HepG2 (cell line): Measurements from ENCODE around the gene SMARCA4. TPM values are rescaled to one million over a fixed set of nuclear protein-coding genes. Genes with fewer than 3 reads are reported as not detected.

Experiments used
- CEBPZ ChIP-seq: IDR thresholded peaks from 2 replicates; pipeline ENCODE4 v1.6.1; 2012; ENCODE audit warnings: low read length, improper control_type of control experiment
- ELF1 ChIP-seq: sonication (generic); formaldehyde crosslinking; IDR thresholded peaks from 2 replicates; pipeline ENCODE4 v1.4.0; 2020; ENCODE audit warnings: missing genetic modification reagents
- PHF21A ChIP-seq: sonication (generic); formaldehyde crosslinking; IDR thresholded peaks from 2 replicates; pipeline ENCODE4 v1.5.0; 2020; ENCODE audit warnings: mild to moderate bottlenecking, missing genetic modification reagents
- SP1 ChIP-seq, 2 experiments: fragments of 450-650 bp in 1 of 2; sonication (generic) in 1 of 2; formaldehyde crosslinking in 1 of 2; IDR thresholded peaks; 2 replicates each; pipeline versions ENCODE4 v1.4.0 to v1.6.1; 2016 to 2020; ENCODE audit warnings: missing genetic modification reagents in 1 of 2
- ZBTB46 ChIP-seq: sonication (generic); formaldehyde crosslinking; IDR thresholded peaks from 2 replicates; pipeline ENCODE4 v1.4.0; 2020; ENCODE audit warnings: mild to moderate bottlenecking, missing genetic modification reagents, borderline replicate concordance
- ZHX1 ChIP-seq: sonication (generic); formaldehyde crosslinking; IDR thresholded peaks from 2 replicates; pipeline ENCODE4 v1.8.1; 2022; ENCODE audit warnings: low read depth, mild to moderate bottlenecking, missing genetic modification reagents
- ZNF720 ChIP-seq: sonication (generic); formaldehyde crosslinking; IDR thresholded peaks from 2 replicates; pipeline ENCODE4 v1.4.0; 2020; ENCODE audit warnings: missing genetic modification reagents
- ZNF83 ChIP-seq: sonication (generic); formaldehyde crosslinking; IDR thresholded peaks from 2 replicates; pipeline ENCODE4 v1.4.0; 2020; ENCODE audit warnings: missing genetic modification reagents, mild to moderate bottlenecking, borderline replicate concordance
- ZNF891 ChIP-seq: sonication (generic); formaldehyde crosslinking; IDR thresholded peaks from 2 replicates; pipeline ENCODE4 v1.5.0; 2020; ENCODE audit warnings: mild to moderate bottlenecking, missing genetic modification reagents
- polyA plus RNA-seq, 8 experiments: library from polyadenylated mRNA; depleted of rRNA in 3 of 8; stranded (reverse) in 7 of 8; unstranded in 1 of 8; fragments of >200 nt; fragmentation: Illumina TruSeq in 4 of 8; extraction: Trizol in 4 of 8; gene quantifications; 2 replicates each; pipeline versions ENCODE4 v1.2.1 to v1.2.3, GENCODE V29; 2011 to 2016; ENCODE audit warnings: low read depth in 4 of 8, missing spikeins in 1 of 8, mixed read lengths in 1 of 8; ENCODE audit not compliant: insufficient read depth in 1 of 8
- total RNA-seq, 5 experiments: library from RNA; depleted of rRNA; stranded (reverse); fragments of >200 nt; fragmentation: Illumina TruSeq; extraction: Trizol; gene quantifications; 2 replicates each; pipeline ENCODE4 v1.2.3, GENCODE V29; 2016; ENCODE audit warnings: low read depth in 1 of 5
- TF ChIP-seq, protein P1 (sequence below): sonication (generic); formaldehyde crosslinking; IDR thresholded peaks from 2 replicates; pipeline ENCODE4; 2020; ENCODE audit warnings: missing genetic modification reagents, mild to moderate bottlenecking, borderline replicate concordance
- TF ChIP-seq, protein P2 (sequence below): sonication (generic); formaldehyde crosslinking; IDR thresholded peaks from 2 replicates; pipeline ENCODE4 v1.8.0; 2023; ENCODE audit warnings: mild to moderate bottlenecking, missing genetic modification reagents
- TF ChIP-seq, protein P3 (sequence below): IDR thresholded peaks from 2 replicates; pipeline ENCODE4 v1.6.1; 2016; ENCODE audit warnings: missing genetic modification reagents, missing compliant biosample characterization
- TF ChIP-seq, protein P4 (sequence below): sonication (generic); formaldehyde crosslinking; IDR thresholded peaks from 2 replicates; pipeline ENCODE4 v1.4.0; 2020; ENCODE audit warnings: mild to moderate bottlenecking, missing genetic modification reagents

Gene SMARCA4
- total and polyA plus RNA-seq, 2 of the 13 experiments (the other 11 are each of a cell fraction or from before 2014, with no cell fraction given) = 25.4 to 45.9 TPM

- TF ChIP-seq, protein P1, sequence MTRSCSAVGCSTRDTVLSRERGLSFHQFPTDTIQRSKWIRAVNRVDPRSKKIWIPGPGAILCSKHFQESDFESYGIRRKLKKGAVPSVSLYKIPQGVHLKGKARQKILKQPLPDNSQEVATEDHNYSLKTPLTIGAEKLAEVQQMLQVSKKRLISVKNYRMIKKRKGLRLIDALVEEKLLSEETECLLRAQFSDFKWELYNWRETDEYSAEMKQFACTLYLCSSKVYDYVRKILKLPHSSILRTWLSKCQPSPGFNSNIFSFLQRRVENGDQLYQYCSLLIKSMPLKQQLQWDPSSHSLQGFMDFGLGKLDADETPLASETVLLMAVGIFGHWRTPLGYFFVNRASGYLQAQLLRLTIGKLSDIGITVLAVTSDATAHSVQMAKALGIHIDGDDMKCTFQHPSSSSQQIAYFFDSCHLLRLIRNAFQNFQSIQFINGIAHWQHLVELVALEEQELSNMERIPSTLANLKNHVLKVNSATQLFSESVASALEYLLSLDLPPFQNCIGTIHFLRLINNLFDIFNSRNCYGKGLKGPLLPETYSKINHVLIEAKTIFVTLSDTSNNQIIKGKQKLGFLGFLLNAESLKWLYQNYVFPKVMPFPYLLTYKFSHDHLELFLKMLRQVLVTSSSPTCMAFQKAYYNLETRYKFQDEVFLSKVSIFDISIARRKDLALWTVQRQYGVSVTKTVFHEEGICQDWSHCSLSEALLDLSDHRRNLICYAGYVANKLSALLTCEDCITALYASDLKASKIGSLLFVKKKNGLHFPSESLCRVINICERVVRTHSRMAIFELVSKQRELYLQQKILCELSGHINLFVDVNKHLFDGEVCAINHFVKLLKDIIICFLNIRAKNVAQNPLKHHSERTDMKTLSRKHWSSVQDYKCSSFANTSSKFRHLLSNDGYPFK (CRISPR knock-in tag) = no peak; the same call in 1 of the 2 replicates
- TF ChIP-seq ZNF891 (CRISPR knock-in tag) (no peak), ZHX1 (CRISPR knock-in tag) (peak; percentile 77; the same call in 1 of the 2 replicates), PHF21A (CRISPR knock-in tag) (peak; percentile 56; the same call in 1 of the 2 replicates), CEBPZ (no peak), ZBTB46 (CRISPR knock-in tag) (no peak), ZNF720 (CRISPR knock-in tag) (no peak), SP1 (IDR thresholded peaks at IDR 0.05) (no peak), SP1 (CRISPR knock-in tag; IDR thresholded peaks at IDR 0.05) (peak; percentile 57; the same call in 1 of the 2 replicates), ELF1 (CRISPR knock-in tag) (no peak), ZNF83 (CRISPR knock-in tag) (no peak)
- TF ChIP-seq, protein P2, sequence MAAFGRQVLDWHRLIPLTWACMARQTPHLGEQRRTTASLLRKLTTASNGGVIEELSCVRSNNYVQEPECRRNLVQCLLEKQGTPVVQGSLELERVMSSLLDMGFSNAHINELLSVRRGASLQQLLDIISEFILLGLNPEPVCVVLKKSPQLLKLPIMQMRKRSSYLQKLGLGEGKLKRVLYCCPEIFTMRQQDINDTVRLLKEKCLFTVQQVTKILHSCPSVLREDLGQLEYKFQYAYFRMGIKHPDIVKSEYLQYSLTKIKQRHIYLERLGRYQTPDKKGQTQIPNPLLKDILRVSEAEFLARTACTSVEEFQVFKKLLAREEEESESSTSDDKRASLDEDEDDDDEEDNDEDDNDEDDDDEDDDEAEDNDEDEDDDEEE = peak; percentile 96
- TF ChIP-seq, protein P3, sequence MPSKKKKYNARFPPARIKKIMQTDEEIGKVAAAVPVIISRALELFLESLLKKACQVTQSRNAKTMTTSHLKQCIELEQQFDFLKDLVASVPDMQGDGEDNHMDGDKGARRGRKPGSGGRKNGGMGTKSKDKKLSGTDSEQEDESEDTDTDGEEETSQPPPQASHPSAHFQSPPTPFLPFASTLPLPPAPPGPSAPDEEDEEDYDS = peak; percentile 52; the same call in 1 of the 2 replicates
- TF ChIP-seq, protein P4, sequence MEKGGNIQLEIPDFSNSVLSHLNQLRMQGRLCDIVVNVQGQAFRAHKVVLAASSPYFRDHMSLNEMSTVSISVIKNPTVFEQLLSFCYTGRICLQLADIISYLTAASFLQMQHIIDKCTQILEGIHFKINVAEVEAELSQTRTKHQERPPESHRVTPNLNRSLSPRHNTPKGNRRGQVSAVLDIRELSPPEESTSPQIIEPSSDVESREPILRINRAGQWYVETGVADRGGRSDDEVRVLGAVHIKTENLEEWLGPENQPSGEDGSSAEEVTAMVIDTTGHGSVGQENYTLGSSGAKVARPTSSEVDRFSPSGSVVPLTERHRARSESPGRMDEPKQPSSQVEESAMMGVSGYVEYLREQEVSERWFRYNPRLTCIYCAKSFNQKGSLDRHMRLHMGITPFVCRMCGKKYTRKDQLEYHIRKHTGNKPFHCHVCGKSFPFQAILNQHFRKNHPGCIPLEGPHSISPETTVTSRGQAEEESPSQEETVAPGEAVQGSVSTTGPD (CRISPR knock-in tag) = no peak
Observed at GRCh38 chr19:10960314-10961072, at the start of gene SMARCA4 (continued).
